Measurements from ENCODE around the gene CPZ.
"Not testable (repeated sequence)": the region's sequence is repeated elsewhere in the genome, so short reads cannot be mapped to it uniquely, and the experiment has no call there.

The CPZ gene

GRCh38 chr4:8641931-8642650 lies 49.5 kb downstream of the CPZ start:
- no peak for DNase-seq

- no peak for DNase-seq
These were observed 50.2 kb downstream of the CPZ start for GRCh38 chr4:8642651-8643321.

- DNase-seq: no peak
These were observed 50.9 kb downstream of the CPZ start for GRCh38 chr4:8643441-8643840.

GRCh38 chr4:8643986-8644385 lies 51.4 kb downstream of the CPZ start:
- no peak for DNase-seq

- no peak for DNase-seq
These were observed 51.9 kb downstream of the CPZ start for GRCh38 chr4:8644461-8644891.

- no peak for DNase-seq
These were observed 52.6 kb downstream of the CPZ start for GRCh38 chr4:8644966-8645752.

- DNase-seq: no peak
These were observed 53.2 kb downstream of the CPZ start for GRCh38 chr4:8645753-8646124.

- no peak for DNase-seq
These were observed 53.9 kb downstream of the CPZ start for GRCh38 chr4:8646296-8647093.

- no peak for DNase-seq
These were observed 54.6 kb downstream of the CPZ start for GRCh38 chr4:8647094-8647570.

GRCh38 chr4:8647626-8648025 lies 55.1 kb downstream of the CPZ start:
- DNase-seq: no peak

GRCh38 chr4:8648296-8648695 lies 55.7 kb downstream of the CPZ start:
- no peak for DNase-seq

- no peak for DNase-seq
These were observed 56.5 kb downstream of the CPZ start for GRCh38 chr4:8648816-8649630.

- no peak for DNase-seq
These were observed 57.2 kb downstream of the CPZ start for GRCh38 chr4:8649631-8650361.

- no peak for DNase-seq
These were observed 59.2 kb downstream of the CPZ start for GRCh38 chr4:8651661-8652180.

- no peak for DNase-seq
These were observed 59.9 kb downstream of the CPZ start for GRCh38 chr4:8652181-8653078.

- no peak for DNase-seq
These were observed 60.9 kb downstream of the CPZ start for GRCh38 chr4:8653326-8654000.

GRCh38 chr4:8654139-8654538 lies 61.6 kb downstream of the CPZ start:
- DNase-seq: not testable (repeated sequence)

GRCh38 chr4:8655411-8656184 lies 63.0 kb downstream of the CPZ start:
- no peak for DNase-seq

GRCh38 chr4:8656185-8656517 lies 63.6 kb downstream of the CPZ start:
- no peak for DNase-seq
